Measurements from ENCODE around the gene ACOXL.

ACOXL gene

DNA sequence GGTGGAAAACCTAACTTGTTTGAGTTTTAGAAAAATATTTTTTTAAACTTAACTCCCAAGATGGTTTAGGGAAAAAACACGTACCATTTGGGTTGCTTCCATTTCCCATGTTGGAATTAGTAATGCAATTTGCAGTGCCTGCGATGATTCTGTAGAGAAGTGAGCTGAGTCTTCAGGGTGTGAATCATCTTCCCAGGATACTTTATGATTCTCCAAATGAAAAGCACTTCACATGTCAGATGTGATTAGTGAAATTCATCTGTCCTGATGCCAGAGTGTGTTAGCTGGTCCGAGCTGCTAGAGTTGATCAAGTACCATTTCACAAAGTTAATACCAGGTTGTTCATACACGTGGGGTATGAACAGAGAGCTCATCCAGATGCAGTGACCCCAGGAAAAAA is 59.1 kb downstream of the ACOXL start:
- DNase-seq (ENCODE audit: low read depth in 3 of 3, low spot score in 1 of 3): no peak

- DNase-seq (ENCODE audit: low read depth in 3 of 3, low spot score in 1 of 3): no peak
Measured at GRCh38 chr2:110793034-110793433, 60.7 kb downstream of the ACOXL start.

GRCh38 chr2:110794390-110794789 is 62.0 kb downstream of the ACOXL start:
- DNase-seq (ENCODE audit: low read depth in 3 of 3, low spot score in 1 of 3): no peak

GRCh38 chr2:110794951-110795350 is 62.6 kb downstream of the ACOXL start:
- no peak for DNase-seq (ENCODE audit: low read depth in 3 of 3, low spot score in 1 of 3)

DNA sequence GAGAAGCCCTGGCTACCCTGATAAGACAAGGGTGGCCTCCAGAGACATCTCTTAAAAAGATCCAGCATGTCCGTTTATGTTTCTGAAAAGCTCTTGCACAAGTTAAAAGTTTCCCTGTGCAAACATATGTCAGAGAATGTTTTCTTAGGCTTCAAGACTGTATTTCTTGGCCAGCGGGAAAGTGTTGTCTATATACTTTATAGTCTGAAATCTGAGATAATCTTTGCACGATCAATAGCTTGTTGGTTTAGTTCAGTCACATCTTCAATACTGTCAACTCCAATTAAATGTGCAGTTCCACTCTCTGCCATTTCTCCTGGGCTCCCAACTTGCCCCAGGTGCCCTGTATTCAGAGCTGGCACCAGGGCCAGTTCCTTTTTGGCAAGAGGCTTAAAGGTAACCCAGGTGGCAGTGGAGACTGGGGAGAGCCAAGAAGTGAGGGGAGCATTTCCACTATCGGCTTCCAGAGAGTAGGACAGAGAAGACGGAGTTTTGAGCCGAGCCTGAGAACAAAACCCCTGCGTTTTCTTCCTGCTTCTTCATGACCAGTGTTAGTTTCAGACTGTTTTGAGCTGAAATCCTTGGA is 64.4 kb downstream of the ACOXL start:
- no peak for DNase-seq (ENCODE audit: low read depth in 3 of 3, low spot score in 1 of 3)

- DNase-seq (ENCODE audit: low read depth in 3 of 3, low spot score in 1 of 3): no peak
Measured at GRCh38 chr2:110799376-110799775, 67.0 kb downstream of the ACOXL start.

- DNase-seq (ENCODE audit: low read depth in 3 of 3, low spot score in 1 of 3): no peak
Measured at GRCh38 chr2:110800611-110801402, 68.4 kb downstream of the ACOXL start.

DNA sequence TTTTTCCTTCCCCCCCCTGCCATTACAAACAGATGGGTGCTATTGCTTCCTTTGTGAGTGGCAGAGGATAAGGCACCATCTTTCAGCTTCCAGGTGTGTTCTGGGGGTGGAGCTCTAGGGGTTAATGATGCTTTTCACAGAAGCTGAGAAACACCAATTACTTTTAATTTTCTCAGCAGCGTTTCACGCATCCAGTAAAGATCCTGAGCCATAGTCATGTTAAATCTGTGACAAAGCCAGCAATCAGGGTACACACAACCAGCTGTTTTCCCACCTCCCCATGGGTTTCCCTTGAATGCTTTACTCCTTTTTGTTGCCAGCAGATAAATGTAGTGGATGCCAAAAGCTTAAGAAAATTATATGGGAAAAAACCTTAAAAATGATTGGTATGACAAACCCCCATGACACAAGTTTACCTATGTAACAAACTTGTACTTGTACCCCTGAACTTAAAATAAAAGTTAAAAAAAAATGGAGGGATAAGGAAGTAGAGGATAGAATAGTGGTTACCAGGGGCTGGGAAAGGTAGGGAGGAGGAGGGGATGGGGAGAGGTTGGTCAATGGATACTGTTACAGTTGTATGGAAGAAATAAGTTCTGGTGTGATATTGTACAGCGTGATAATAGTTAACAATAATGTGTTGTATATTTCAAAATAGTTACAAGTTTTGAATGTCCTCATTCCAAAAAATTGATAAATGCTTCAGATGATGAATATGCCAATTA is 70.0 kb downstream of the ACOXL start:
- no peak for DNase-seq (ENCODE audit: low read depth in 3 of 3, low spot score in 1 of 3)

DNA sequence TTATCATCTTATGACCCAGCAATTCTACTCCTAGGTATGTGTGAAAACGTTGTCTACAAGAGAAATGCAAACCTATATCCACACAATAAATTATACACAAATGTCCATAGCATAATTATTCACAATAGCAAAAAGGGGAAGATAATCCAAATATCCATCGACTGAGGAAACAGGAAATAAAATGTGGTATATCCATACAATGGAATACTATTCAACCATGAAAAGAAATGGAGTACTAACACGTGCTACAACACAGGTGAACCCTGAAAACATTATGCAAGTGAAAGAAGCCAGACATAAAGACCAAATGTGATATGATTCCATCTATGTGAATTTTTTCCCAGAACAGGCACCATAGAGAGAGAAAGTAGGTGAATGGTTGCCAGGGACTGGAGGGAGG is 72.1 kb downstream of the ACOXL start:
- no peak for DNase-seq (ENCODE audit: low read depth in 3 of 3, low spot score in 1 of 3)

DNA sequence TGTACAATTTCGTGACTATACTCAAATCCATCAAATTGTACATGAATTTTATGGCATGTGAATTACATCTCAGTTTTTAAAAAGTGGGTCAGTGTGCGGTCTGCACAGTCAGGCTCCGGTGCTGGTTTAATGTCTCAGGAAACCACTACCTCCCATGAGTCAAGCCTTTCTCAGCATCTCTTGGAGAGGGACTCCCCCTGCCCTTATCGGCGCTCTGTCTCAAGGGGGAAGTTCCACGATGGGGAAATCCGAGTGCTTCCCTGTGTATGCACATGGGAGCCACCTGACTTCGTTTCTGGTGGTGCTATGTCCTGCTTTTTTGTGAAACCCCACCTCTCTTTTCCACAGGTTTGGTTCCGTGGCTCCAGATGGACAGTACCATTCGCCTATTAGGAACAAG is 72.5 kb downstream of the ACOXL start:
- peak in 2 of 3 donors; percentile 3 to 10 for DNase-seq (ENCODE audit: low read depth in 3 of 3, low spot score in 1 of 3)

DNA sequence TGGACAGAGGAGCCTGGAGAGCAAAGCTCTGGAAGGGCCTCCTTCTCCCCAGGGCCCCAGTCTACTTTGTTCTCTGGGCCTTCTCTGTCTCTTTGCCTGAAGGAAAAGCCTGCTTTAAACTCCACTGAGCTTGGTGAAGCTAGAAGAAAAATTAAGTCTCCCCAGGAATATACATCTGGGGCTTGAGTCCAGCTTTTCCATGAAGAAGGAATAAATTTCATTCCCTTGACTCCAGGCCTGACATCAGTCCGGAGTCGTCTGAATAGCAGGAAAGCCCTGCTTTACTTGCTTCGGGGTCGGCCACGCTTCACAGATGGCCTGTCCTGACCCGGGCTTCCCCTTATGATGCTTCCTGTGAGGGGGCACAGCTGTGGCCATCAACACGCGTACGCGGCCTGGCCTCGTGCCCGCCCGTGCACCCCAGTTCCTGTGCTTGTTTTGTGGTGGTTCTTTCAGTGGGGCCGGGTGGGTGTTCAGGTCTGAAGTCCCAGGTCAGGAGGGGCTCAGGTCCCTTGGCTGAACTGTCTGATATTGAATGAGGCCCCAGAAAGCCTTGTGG is 73.6 kb downstream of the ACOXL start:
- no peak for DNase-seq (ENCODE audit: low read depth in 3 of 3, low spot score in 1 of 3)

DNA sequence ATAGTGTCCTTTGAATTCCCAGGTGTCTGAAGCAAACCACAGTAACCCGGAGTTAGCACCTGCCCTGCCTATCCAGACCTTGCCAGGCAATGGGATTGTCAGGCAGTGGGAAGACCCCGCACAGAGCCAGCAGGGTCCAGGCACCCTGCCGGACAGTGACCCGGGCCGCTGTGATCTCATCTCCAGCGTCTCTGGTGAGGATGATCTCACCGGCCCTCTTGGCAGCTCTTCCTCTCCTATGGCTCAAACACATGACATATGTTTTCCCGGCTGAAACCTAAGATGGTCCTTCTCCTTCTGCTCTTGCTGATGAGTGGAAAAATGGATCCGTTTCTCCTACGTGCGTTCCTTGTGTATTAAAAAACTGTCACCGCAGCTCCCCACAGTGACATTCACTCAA is 75.1 kb downstream of the ACOXL start:
- DNase-seq (ENCODE audit: low read depth in 3 of 3, low spot score in 1 of 3): no peak

- DNase-seq (ENCODE audit: low read depth in 3 of 3, low spot score in 1 of 3): no peak
Measured at GRCh38 chr2:110810404-110810803, 78.0 kb downstream of the ACOXL start.

- no peak for DNase-seq (ENCODE audit: low read depth in 3 of 3, low spot score in 1 of 3)
Measured at GRCh38 chr2:110812726-110813645, 80.6 kb downstream of the ACOXL start.

GRCh38 chr2:110813896-110814295 is 81.5 kb downstream of the ACOXL start:
- no peak for DNase-seq (ENCODE audit: low read depth in 3 of 3, low spot score in 1 of 3)

DNA sequence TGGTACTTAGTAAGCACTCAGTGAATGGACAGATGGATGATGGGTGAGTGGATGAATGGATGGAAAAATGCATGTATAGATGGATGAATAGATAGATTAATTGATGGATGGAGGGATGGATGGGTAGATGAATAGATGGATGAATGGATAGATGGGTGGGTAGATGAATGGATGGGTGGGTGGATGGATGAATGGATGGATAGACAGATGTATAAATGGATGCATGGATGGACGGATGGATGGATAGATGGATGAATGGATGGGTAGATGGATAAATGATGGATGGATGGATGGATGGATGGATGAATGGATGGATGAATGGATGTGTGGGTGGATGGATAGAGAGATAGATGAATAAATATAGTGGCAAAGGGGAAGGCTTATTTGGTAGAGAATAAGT is 83.6 kb downstream of the ACOXL start:
- DNase-seq (ENCODE audit: low read depth in 3 of 3, low spot score in 1 of 3): no peak

- no peak for DNase-seq (ENCODE audit: low read depth in 3 of 3, low spot score in 1 of 3)
Measured at GRCh38 chr2:110816404-110817365, 84.3 kb downstream of the ACOXL start.

GRCh38 chr2:110818767-110819481 is 86.6 kb downstream of the ACOXL start:
- no peak for DNase-seq (ENCODE audit: low read depth in 3 of 3, low spot score in 1 of 3)

GRCh38 chr2:110819711-110820110 is 87.3 kb downstream of the ACOXL start:
- no peak for DNase-seq (ENCODE audit: low read depth in 3 of 3, low spot score in 1 of 3)

Measured in stimulated activated CD4-positive, alpha-beta T cell treated with anti-CD3 and anti-CD28 coated beads, TNF-alpha, amount 100 ng/mL, for 1 hour (primary cell).